Activated CD4-positive, CD25-positive, alpha-beta regulatory T cell treated with anti-CD3 and anti-CD28 coated beads, Interleukin-2, amount 50 U/mL, for 16 hours (primary cell): ENCODE results near the gene PPM1H.

ENCODE experiments used
- DNase-seq: peaks from one replicate; pipeline ENCODE4 v3.0.0-alpha.2; 2020; ENCODE audit warnings: low read depth, low spot score

Gene PPM1H

GRCh38 chr12:62606654-62607053 lies 328.3 kb downstream of the PPM1H start:
- no peak for DNase-seq

DNA sequence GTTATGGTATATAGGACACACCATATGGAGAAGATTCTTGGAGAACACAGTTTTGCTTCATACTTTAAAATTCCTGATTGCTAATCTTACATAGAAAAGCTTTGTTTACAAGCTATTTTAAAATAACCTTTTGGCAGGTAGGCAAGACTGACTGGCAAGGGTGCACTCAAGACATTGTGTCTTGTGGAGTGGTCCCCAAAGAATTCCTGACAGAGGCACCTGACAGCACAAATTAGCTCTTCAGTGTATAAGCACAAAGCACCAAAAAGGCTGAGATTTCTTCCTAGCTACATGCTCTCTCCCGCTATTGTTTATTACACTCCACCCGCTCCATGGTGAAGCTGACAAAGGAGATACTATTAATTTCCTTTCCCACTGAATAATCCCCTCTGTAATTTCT lies 329.0 kb downstream of the PPM1H start:
- no peak for DNase-seq

DNA sequence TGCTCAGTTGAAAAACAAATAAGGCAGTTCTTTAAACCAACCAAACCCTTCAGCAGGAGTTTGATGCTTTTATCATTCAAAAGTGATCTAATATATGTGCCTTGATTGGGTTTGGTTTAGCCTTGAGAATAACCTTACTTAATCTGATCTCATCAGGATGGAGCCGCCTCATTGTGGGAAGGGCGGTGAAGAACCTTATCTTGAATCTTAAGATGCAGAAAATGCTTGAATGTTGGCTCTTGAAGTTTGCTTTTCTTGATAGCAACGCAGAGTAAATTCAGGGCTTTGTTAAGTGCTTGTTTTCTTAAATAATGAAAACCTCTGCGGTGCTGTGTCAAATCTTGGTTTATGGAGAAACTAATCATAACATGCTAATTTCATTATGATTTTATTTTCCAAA lies 330.1 kb downstream of the PPM1H start:
- no peak for DNase-seq

DNA sequence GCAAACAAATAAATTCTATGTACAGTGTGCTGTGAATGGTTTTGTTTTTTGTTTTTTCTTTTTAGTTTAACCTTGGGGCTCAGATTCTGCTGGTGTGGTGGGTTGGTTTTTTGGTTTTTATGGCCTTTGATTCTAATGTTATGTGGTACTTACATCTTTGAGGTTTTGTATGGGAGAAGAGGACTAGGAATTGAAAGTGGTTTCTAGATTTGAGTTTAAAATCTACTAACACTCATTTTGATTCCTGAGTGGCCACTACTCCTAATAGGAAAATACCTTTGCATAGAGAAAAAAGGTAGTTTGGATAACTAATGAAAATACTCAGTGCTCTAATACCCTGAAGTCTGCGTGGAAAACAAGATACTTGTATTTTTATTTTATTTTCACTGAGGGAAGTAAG lies 330.6 kb downstream of the PPM1H start:
- DNase-seq = no peak

DNA sequence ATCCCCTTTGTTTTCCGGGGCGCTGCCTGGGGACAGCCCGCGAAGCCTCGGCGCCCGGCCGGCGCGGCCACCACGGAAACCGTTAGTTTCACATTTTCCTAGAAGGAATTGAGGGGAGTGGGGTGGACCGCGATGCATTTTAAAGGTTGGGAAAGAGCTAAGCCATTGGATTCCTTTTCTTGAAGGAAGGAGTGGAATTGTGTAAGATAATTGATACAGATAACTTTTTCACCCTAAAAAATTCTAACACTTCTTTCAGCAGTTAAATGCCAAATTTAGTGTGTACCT lies 331.2 kb downstream of the PPM1H start:
- DNase-seq = no peak

- peak; percentile 54 for DNase-seq
Observed at GRCh38 chr12:62603061-62603810, 331.7 kb downstream of the PPM1H start.

- peak; percentile 73 for DNase-seq
Observed at GRCh38 chr12:62602255-62603060, 332.5 kb downstream of the PPM1H start.

GRCh38 chr12:62601765-62602164 lies 333.2 kb downstream of the PPM1H start:
- no peak for DNase-seq

DNA sequence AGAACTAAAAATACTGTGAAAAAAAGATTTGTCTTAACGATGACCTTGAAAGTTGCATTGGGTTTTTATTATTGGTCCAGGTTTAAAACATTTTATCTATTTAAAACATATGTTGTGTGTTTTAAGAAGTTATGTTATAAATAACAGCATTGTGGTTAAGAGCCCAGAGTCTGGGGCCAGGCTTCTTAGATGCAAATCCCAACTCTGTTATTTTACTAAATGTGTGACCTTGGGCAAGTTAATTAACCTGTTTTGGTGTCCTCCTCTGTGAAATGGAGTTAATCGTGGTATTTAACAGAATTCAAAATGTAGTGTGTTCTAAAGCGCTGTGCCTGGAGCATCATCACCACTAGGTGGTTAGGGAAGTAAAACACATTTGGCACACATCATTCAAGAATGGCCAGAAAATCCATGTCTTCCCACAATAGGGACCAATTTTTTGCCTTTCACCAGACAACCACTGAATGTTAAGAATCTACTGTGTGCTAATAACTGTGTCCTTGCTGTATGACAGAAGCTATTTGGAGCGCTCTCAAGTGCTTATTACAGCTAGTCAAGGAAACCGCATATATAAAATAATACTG lies 335.0 kb downstream of the PPM1H start:
- no peak for DNase-seq

DNA sequence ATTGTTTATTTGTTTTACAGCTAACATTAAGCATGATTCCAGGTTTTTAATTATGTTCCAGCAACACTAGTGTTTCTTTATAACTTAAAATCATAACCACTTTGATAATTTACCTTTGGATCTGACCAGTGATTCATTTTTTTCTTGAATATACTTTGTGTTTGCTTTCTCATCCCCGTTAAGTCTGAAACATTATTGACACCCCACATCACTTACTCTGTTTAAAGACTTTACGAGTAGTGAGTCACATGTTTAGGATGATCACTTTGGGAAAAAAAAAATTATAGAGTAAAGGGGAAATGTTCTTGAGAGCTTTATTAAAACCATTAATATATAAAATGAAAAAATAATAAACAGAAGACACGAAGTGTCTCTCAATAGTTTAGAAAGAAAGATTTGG lies 336.1 kb downstream of the PPM1H start:
- DNase-seq = no peak

DNA sequence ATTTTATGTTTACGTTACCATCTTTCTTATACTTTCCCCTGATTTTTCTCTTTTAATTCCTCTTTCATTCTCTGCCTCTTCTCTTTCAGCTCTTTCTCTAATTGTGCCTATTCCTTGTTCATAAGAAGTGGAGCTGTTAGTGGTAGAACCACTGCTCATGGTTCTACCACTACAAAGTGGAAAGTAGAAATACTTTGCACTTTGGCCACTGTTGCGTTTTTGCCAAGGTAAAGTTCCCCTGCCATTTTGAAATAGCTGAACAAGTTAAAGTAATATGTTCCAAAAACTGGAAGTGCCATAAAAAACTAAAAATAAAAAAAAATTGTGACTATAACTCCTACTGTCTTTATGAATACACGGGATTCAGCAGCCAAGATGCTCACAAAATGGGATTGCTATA lies 337.7 kb downstream of the PPM1H start:
- no peak for DNase-seq
